Right atrium auricular region (tissue), 2 donors: ENCODE data around the gene PPP4R2. TPM values are rescaled to one million over a fixed set of nuclear protein-coding genes. Genes with fewer than 3 reads are reported as not detected.

Experiments used
- DNase-seq: peaks from one replicate; pipeline ENCODE4 v3.0.0-alpha.2; 2019; ENCODE audit warnings: low spot score
- H3K27ac ChIP-seq, 2 donors: fragments of 200-600 bp; sonication (generic); 1 replicate in 1 of 2; 2 replicates in 1 of 2; pipeline ENCODE4 v1.5.1; 2016 to 2019
- H3K27me3 ChIP-seq, 2 donors: fragments of 200-600 bp; sonication (generic); one replicate each; pipeline versions ENCODE4 v1.5.1 to v1.6.0; 2017 to 2019
- H3K36me3 ChIP-seq: fragments of 200-600 bp; sonication (generic); one replicate; pipeline ENCODE4 v1.5.1; 2016
- H3K4me1 ChIP-seq, 2 donors: fragments of 200-600 bp; sonication (generic); one replicate each; pipeline versions ENCODE4 v1.5.1 to v1.6.0; 2017 to 2019
- H3K4me3 ChIP-seq, 2 donors: fragments of 200-600 bp; sonication (generic); 1 replicate in 1 of 2; 2 replicates in 1 of 2; pipeline ENCODE4 v1.5.1; 2017 to 2019; ENCODE audit warnings: mild to moderate bottlenecking in 1 of 2, moderate library complexity in 1 of 2
- H3K9me3 ChIP-seq, 2 donors: fragments of 200-600 bp; sonication (generic); one replicate each; pipeline ENCODE4 v1.5.1; 2019
- CTCF ChIP-seq, 2 donors: fragments of 200-600 bp; sonication (generic); IDR thresholded peaks; one replicate each; pipeline ENCODE4 v1.5.1; 2019; ENCODE audit warnings: antibody characterized with exemption in 2 of 2
- total RNA-seq, 2 donors: library from RNA; depleted of rRNA; stranded (reverse); fragments of >200 nt; gene quantifications; one replicate each; pipeline ENCODE4 v1.1.0, GENCODE V29; 2016

Gene PPP4R2
- total RNA-seq, 2 donors from 2014 or later = 30.8 to 31.6 TPM

- no peak overlapping the region for H3K27ac ChIP-seq
- H3K36me3 ChIP-seq = no peaks in the 10 kb centered on the region
Measured at GRCh38 chr3:73098873-73099272, 102.3 kb downstream of the PPP4R2 start.

DNA sequence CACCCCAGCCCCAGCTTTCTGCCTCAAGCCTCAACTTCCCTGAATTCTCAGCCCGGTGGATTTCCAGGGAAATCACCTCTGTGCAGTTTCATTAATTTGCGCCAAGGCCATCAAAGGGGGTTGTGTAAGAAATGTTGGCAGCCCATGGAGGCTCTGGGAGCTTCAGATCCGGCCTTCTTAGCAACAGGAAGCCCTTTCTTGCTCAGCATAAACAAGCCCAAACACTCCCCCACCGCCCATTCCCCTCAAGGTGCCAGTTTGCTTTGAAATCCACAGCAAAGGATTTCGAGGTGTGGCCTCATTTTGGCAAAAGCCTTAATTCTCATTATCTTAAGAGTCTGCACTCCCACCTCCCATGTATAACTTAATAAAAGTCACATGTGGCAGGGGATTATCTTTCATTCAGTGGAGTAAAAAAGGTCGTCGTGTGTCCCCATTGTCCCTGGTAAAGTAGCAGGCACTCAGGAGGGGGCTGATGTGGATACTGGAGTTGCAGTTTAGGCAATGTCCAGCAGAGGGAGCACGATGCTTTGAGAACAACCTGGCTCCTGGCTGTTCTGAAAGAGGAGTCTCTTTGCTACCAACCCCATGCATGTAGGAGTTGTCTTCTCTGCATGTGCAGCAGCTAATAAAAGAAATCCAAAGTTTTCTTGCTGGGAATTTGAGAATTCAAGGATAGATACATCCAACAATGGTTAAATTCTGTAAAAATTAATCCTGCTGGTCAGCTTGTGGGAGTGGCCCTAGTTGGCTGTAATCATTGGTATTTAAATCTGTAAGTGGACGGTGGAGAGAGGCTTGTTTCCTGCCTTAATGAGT, 104.3 kb downstream of the PPP4R2 start:
- no peaks in the 10 kb centered on the region for H3K9me3 ChIP-seq
- no peaks in the 10 kb centered on the region for H3K36me3 ChIP-seq
- H3K4me3 ChIP-seq = no peak overlapping the region
- H3K27ac ChIP-seq = no peak overlapping the region
- peak; percentile 87 for DNase-seq
- H3K4me1 ChIP-seq = peaks cover 0 to 11% of the 10 kb centered on the region in 2 donors
- no peaks in the 10 kb centered on the region for H3K27me3 ChIP-seq
- TF ChIP-seq CTCF (IDR thresholded peaks at IDR 0.05) = peak; percentile 91 to 95

More at GRCh38 chr3:73098873-73099272, 102.3 kb downstream of the PPP4R2 start:
- DNase-seq = no peak
- H3K4me3 ChIP-seq = no peak overlapping the region
- no peaks in the 10 kb centered on the region for H3K27me3 ChIP-seq
- TF ChIP-seq CTCF (IDR thresholded peaks at IDR 0.05) = no peak
- peaks cover 0 to 15% of the 10 kb centered on the region in 2 donors for H3K4me1 ChIP-seq
- no peaks in the 10 kb centered on the region for H3K9me3 ChIP-seq

DNA sequence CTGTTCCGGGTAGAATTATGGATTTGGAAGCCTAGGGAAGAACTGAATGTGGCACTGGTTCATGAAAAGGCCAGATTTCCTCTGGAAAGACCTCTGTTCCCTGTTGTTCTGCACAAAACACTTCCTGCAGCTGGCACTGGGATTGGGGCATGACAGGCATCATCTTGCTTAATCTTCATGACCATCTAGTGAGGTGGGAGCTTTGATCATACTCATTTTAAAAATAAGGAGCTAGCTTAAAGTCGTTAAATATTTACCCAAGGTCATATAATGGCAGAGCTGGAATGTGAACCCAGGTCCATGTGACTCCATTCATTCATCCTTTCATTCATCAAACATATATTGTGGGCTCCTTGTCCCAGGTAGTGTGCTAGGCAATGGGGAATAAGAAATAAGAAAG, 105.3 kb downstream of the PPP4R2 start:
- Histone ChIP-seq H3K36me3 (no peaks in the 10 kb centered on the region), H3K4me1 (peaks cover 0 to 11% of the 10 kb centered on the region in 2 donors), H3K4me3 (no peak overlapping the region), H3K27ac (no peak overlapping the region), H3K9me3 (no peaks in the 10 kb centered on the region), H3K27me3 (no peaks in the 10 kb centered on the region)
- no peak for DNase-seq
- no peak for TF ChIP-seq CTCF (IDR thresholded peaks at IDR 0.05)

DNA sequence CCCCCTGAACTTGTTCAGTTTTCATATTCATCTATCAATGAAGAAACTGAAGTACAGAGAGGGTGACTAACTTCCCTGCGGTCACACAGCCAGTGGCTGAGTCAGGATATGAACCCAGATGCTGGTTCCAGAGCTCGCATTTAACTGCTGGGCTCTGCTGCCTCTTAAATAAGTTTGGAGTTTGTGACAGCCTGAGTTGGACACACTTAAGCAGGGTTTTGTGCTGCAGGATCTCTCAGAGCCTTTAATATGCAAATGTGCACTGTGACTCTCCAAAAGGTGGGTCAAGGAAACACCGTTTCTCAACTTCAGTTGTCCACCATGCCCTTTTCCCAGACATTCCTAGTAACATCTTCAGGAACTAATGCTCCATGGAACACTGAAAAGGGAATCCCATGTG, 110.6 kb downstream of the PPP4R2 start:
- no peak overlapping the region for H3K4me3 ChIP-seq
- DNase-seq = no peak
- no peak for TF ChIP-seq CTCF (IDR thresholded peaks at IDR 0.05)
- no peaks in the 10 kb centered on the region for H3K9me3 ChIP-seq
- no peaks in the 10 kb centered on the region for H3K4me1 ChIP-seq
- no peaks in the 10 kb centered on the region for H3K36me3 ChIP-seq
- H3K27me3 ChIP-seq = no peaks in the 10 kb centered on the region
- no peak overlapping the region for H3K27ac ChIP-seq

GRCh38 chr3:73107676-73108187, 111.1 kb downstream of the PPP4R2 start:
- no peak overlapping the region for H3K27ac ChIP-seq
- no peak overlapping the region for H3K4me3 ChIP-seq
- H3K4me1 ChIP-seq = no peaks in the 10 kb centered on the region

More at GRCh38 chr3:73107676-73108187, 111.1 kb downstream of the PPP4R2 start:
- no peak for TF ChIP-seq CTCF (IDR thresholded peaks at IDR 0.05)
- DNase-seq = no peak
- no peaks in the 10 kb centered on the region for H3K9me3 ChIP-seq
- no peaks in the 10 kb centered on the region for H3K36me3 ChIP-seq
- H3K27me3 ChIP-seq = no peaks in the 10 kb centered on the region
